H9 (cell line): ENCODE data around the gene SYNGAP1. TPM values are rescaled to one million over a fixed set of nuclear protein-coding genes. Genes with fewer than 3 reads are reported as not detected.

Experiments used
- DNase-seq: peaks from one replicate; pipeline ENCODE4 v3.0.0-alpha.2; 2017
- H2AFZ ChIP-seq: one replicate; pipeline ENCODE4 v1.6.1; 2013; ENCODE audit warnings: mild to moderate bottlenecking, low read length, control low read depth, moderate library complexity
- H2AK5ac ChIP-seq: 2 replicates; pipeline ENCODE4 v1.6.1; 2013; ENCODE audit warnings: low read length, control low read depth, mixed read lengths; ENCODE audit not compliant: insufficient read length
- H2BK120ac ChIP-seq: one replicate; pipeline ENCODE4 v1.6.1; 2013; ENCODE audit warnings: low read depth, mild to moderate bottlenecking, low read length, control low read depth, inconsistent platforms; ENCODE audit not compliant: poor library complexity, severe bottlenecking
- H2BK12ac ChIP-seq: 2 replicates; pipeline ENCODE4 v1.6.1; 2013; ENCODE audit warnings: low read length, control low read depth, mixed read lengths, low read depth; ENCODE audit not compliant: insufficient read length
- H2BK15ac ChIP-seq: 2 replicates; pipeline ENCODE4 v1.6.1; 2013; ENCODE audit warnings: low read depth, low read length, control low read depth
- H2BK20ac ChIP-seq: one replicate; pipeline ENCODE4 v1.6.1; 2013; ENCODE audit warnings: low read depth, mild to moderate bottlenecking, low read length, control low read depth, inconsistent platforms; ENCODE audit not compliant: poor library complexity, severe bottlenecking
- H2BK5ac ChIP-seq: 2 replicates; pipeline ENCODE4 v1.6.1; 2013; ENCODE audit warnings: low read length, control low read depth, mixed read lengths; ENCODE audit not compliant: insufficient read length
- H3K14ac ChIP-seq: 2 replicates; pipeline ENCODE4 v1.6.1; 2013; ENCODE audit warnings: low read length, control low read depth; ENCODE audit not compliant: insufficient read depth
- H3K18ac ChIP-seq: 2 replicates; pipeline ENCODE4 v1.6.1; 2013; ENCODE audit warnings: low read depth, mild to moderate bottlenecking, mixed read lengths, low read length, control low read depth; ENCODE audit not compliant: insufficient read length
- H3K23ac ChIP-seq: 2 replicates; pipeline ENCODE4 v1.6.1; 2013; ENCODE audit warnings: low read length, control low read depth, mixed read lengths, low read depth; ENCODE audit not compliant: insufficient read length
- H3K23me2 ChIP-seq: 2 replicates; pipeline ENCODE4 v1.6.1; 2013; ENCODE audit warnings: low read depth, mild to moderate bottlenecking, mixed read lengths, low read length, control low read depth; ENCODE audit not compliant: insufficient read length, poor library complexity, severe bottlenecking
- H3K27ac ChIP-seq: 2 replicates; pipeline ENCODE4 v1.5.1; 2013; ENCODE audit warnings: low read length, control low read depth, mixed read lengths, low read depth; ENCODE audit not compliant: insufficient read length
- H3K27me3 ChIP-seq: 2 replicates; pipeline ENCODE4 v1.6.1; 2013; ENCODE audit warnings: low read length, control low read depth, inconsistent platforms; ENCODE audit not compliant: insufficient read depth
- H3K4ac ChIP-seq: 2 replicates; pipeline ENCODE4 v1.6.1; 2013; ENCODE audit warnings: low read depth, mild to moderate bottlenecking, control low read depth, inconsistent platforms, low read length, moderate library complexity
- H3K4me1 ChIP-seq: 2 replicates; pipeline ENCODE4 v1.6.1; 2013; ENCODE audit warnings: low read length, control low read depth, inconsistent platforms; ENCODE audit not compliant: insufficient read depth
- H3K4me2 ChIP-seq: 2 replicates; pipeline ENCODE4 v1.6.1; 2013; ENCODE audit warnings: low read length, control low read depth, mixed read lengths; ENCODE audit not compliant: insufficient read length, insufficient read depth
- H3K56ac ChIP-seq: 2 replicates; pipeline ENCODE4 v1.6.1; 2013; ENCODE audit warnings: low read depth, mild to moderate bottlenecking, mixed read lengths, low read length, control low read depth; ENCODE audit not compliant: insufficient read length
- H3K79me1 ChIP-seq: 2 replicates; pipeline ENCODE4 v1.6.1; 2013; ENCODE audit warnings: low read depth, mild to moderate bottlenecking, moderate library complexity, low read length, control low read depth, inconsistent platforms; ENCODE audit not compliant: insufficient read depth, poor library complexity, severe bottlenecking
- H3K79me2 ChIP-seq: 2 replicates; pipeline ENCODE4 v1.6.1; 2013; ENCODE audit warnings: low read length, control low read depth, inconsistent platforms; ENCODE audit not compliant: insufficient read depth
- H3K9ac ChIP-seq: 2 replicates; pipeline ENCODE4 v1.6.1; 2013; ENCODE audit warnings: low read length, control low read depth, mixed read lengths; ENCODE audit not compliant: insufficient read length; ENCODE audit errors: extremely low read depth
- H3K9me3 ChIP-seq: one replicate; pipeline ENCODE4 v1.6.1; 2013; ENCODE audit warnings: low read depth, low read length, inconsistent platforms; ENCODE audit not compliant: control insufficient read depth
- H3T11ph ChIP-seq: one replicate; pipeline ENCODE4 v1.6.1; 2013; ENCODE audit warnings: mild to moderate bottlenecking, low read length, control low read depth, inconsistent platforms
- H4K20me1 ChIP-seq: one replicate; pipeline ENCODE4 v1.6.1; 2013; ENCODE audit not compliant: control insufficient read depth, insufficient read length, insufficient read depth
- H4K5ac ChIP-seq: 2 replicates; pipeline ENCODE4 v1.6.1; 2013; ENCODE audit warnings: low read depth, mild to moderate bottlenecking, mixed read lengths, low read length, control low read depth; ENCODE audit not compliant: insufficient read length
- H4K8ac ChIP-seq: replicated peaks from 2 replicates; pipeline ENCODE4 v1.6.1; 2013; ENCODE audit warnings: low read length, control low read depth, mixed read lengths, low read depth; ENCODE audit not compliant: insufficient read length
- H4K91ac ChIP-seq: 2 replicates; pipeline ENCODE4 v1.6.1; 2013; ENCODE audit warnings: low read depth, mild to moderate bottlenecking, moderate library complexity, mixed read lengths, low read length, control low read depth; ENCODE audit not compliant: insufficient read length
- H3K27ac Mint-ChIP-seq, 3 experiments: 2 replicates in 2 of 3; 3 replicates in 1 of 3; pipeline ENCODE4 v1.8.0; 2020 to 2021; ENCODE audit warnings: mixed read lengths in 3 of 3, mild to moderate bottlenecking in 1 of 3, moderate library complexity in 1 of 3
- H3K27me3 Mint-ChIP-seq: 2 replicates; pipeline ENCODE4 v1.8.0; 2021; ENCODE audit warnings: low read depth, mild to moderate bottlenecking, moderate library complexity, mixed read lengths
- H3K36me3 Mint-ChIP-seq, 3 experiments: 2 replicates in 2 of 3; 3 replicates in 1 of 3; pipeline ENCODE4 v1.8.0; 2020 to 2021; ENCODE audit warnings: low read depth in 3 of 3, mixed read lengths in 3 of 3; ENCODE audit not compliant: insufficient read depth in 1 of 3
- H3K4me1 Mint-ChIP-seq, 2 experiments: 2 replicates each; pipeline ENCODE4 v1.8.0; 2020; ENCODE audit warnings: mixed read lengths in 2 of 2
- H3K4me3 Mint-ChIP-seq, 2 experiments: 2 replicates in 1 of 2; 3 replicates in 1 of 2; pipeline ENCODE4 v1.8.0; 2020 to 2021; ENCODE audit warnings: mild to moderate bottlenecking in 2 of 2, mixed read lengths in 2 of 2, moderate library complexity in 1 of 2
- H3K9me3 Mint-ChIP-seq, 2 experiments: 2 replicates in 1 of 2; 3 replicates in 1 of 2; pipeline ENCODE4 v1.8.0; 2020; ENCODE audit warnings: mild to moderate bottlenecking in 2 of 2, mixed read lengths in 2 of 2, moderate library complexity in 1 of 2
- WGBS: extraction: QIAGEN DNeasy Blood & Tissue Kit; methylation state at CpG from one replicate; pipeline ENCODE4 v1.1.7; 2013; ENCODE audit warnings: missing lambda C conversion rate, low lambda C conversion rate, mixed read lengths; ENCODE audit not compliant: insufficient read length; ENCODE audit errors: extremely low coverage; 5-methylcytosine and 5-hydroxymethylcytosine counted together
- total RNA-seq: library from RNA; stranded (reverse); gene quantifications from 2 replicates; pipeline ENCODE4 v1.2.1, GENCODE V29; 2021
- TF ChIP-seq, protein P1 (sequence below): fragments of 200-600 bp; sonication (generic); conservative IDR thresholded peaks from 3 replicates; pipeline ENCODE4 v1.8.0; 2021; ENCODE audit warnings: antibody characterized with exemption, mild to moderate bottlenecking

The SYNGAP1 gene
- total RNA-seq, 1 experiment from 2014 or later = 121 TPM

DNA sequence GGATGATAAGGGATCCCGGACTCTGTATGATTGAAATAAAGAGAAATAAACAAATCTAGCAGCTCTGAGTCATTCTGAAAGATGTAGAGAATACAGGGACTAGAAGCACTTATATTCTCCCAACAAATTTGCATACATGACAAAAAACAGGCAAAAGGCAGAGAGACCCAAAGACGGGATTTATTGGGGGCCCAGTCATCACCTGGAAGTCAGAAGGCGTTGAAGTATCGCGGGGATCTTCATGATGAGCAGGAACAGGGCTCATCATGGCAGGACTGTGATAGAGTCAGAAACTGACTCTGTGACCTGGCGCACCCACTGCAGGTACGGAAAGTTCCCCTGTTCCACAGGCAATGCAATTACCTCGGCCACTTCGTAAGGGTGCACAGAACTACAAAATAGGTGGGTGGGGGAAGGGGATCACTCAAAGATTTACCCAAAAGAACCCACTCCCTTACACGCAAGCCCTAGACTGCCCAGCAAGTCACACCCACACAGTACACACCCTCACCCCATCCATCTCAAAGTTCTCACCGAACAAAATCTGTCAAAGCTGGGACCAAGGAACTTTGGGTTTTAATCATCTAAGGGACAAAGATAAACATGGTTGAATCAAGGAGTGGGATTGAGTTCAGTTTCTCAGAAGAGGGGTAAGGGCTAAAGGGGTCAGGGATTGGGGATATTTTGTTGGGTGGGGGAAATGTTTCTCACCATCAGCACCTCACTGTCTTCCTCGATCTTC is 3.3 kb upstream of the SYNGAP1 start:
- Histone ChIP-seq H2BK20ac (no peak overlapping the region), H3K4ac (no peak overlapping the region), H3K14ac (no peak overlapping the region), H3K79me2 (peaks cover 10% of the 10 kb centered on the region; the same call in 1 of the 2 replicates), H3K18ac (no peak overlapping the region), H2BK120ac (no peak overlapping the region), H3K27ac (no peak overlapping the region), H2BK12ac (no peak overlapping the region), H2BK15ac (no peak overlapping the region), H4K5ac (no peak overlapping the region), H3K56ac (no peak overlapping the region), H3T11ph (no peak overlapping the region), H3K23me2 (peaks cover 21% of the 10 kb centered on the region), H3K23ac (no peak overlapping the region), H2BK5ac (no peak overlapping the region), H2AFZ (no peak overlapping the region), H4K8ac (no peak overlapping the region), H4K91ac (no peak overlapping the region), H3K4me1 (peaks cover 3% of the 10 kb centered on the region; the same call in 1 of the 2 replicates), H3K9me3 (no peaks in the 10 kb centered on the region), H3K79me1 (no peaks in the 10 kb centered on the region), H2AK5ac (no peak overlapping the region), H3K4me2 (peak overlapping the region; percentile 96), H3K27me3 (no peaks in the 10 kb centered on the region), H4K20me1 (no peaks in the 10 kb centered on the region), H3K9ac (peak overlapping the region; percentile 81)
- Mint-ChIP-seq H3K4me3 (peak overlapping the region; percentile 97 to 98), H3K27me3 (peaks cover 1% of the 10 kb centered on the region), H3K4me1 (peaks cover 46 to 59% of the 10 kb centered on the region in 2 experiments), H3K27ac (peak overlapping the region in 2 of 3 experiments; percentile 48 to 97; a peak in 4 of 7 replicates), H3K36me3 (peaks cover 30 to 52% (median 50%) of the 10 kb centered on the region in 3 experiments), H3K9me3 (no peaks in the 10 kb centered on the region)
- no CpG with 5 or more reads among the region's 12 CpGs for WGBS
- DNase-seq = no peak
- TF ChIP-seq, protein P1, sequence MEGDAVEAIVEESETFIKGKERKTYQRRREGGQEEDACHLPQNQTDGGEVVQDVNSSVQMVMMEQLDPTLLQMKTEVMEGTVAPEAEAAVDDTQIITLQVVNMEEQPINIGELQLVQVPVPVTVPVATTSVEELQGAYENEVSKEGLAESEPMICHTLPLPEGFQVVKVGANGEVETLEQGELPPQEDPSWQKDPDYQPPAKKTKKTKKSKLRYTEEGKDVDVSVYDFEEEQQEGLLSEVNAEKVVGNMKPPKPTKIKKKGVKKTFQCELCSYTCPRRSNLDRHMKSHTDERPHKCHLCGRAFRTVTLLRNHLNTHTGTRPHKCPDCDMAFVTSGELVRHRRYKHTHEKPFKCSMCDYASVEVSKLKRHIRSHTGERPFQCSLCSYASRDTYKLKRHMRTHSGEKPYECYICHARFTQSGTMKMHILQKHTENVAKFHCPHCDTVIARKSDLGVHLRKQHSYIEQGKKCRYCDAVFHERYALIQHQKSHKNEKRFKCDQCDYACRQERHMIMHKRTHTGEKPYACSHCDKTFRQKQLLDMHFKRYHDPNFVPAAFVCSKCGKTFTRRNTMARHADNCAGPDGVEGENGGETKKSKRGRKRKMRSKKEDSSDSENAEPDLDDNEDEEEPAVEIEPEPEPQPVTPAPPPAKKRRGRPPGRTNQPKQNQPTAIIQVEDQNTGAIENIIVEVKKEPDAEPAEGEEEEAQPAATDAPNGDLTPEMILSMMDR = no peak
